Astrocyte of the cerebellum (primary cell): Measurements from ENCODE around the gene TENT5A.

ENCODE experiments used
- DNase-seq: peaks from one replicate; pipeline ENCODE4 v3.0.0-alpha.2; 2011; ENCODE audit warnings: low read depth
- H3K4me3 ChIP-seq: 2 replicates; pipeline ENCODE4 v1.5.1; 2011; ENCODE audit warnings: mild to moderate bottlenecking, low read depth, low read length, moderate library complexity
- CTCF ChIP-seq: IDR thresholded peaks from 2 replicates; pipeline ENCODE4 v1.5.1; 2012; ENCODE audit warnings: low read length, low read depth, moderate library complexity, mild to moderate bottlenecking; ENCODE audit errors: missing control alignments
- in situ Hi-C: cut with HindIII; loops from 2 replicates; pipeline ENCODE4 v1.10.0; 2017; ENCODE audit warnings: low sequenced_read_pairs

TENT5A gene

DNA sequence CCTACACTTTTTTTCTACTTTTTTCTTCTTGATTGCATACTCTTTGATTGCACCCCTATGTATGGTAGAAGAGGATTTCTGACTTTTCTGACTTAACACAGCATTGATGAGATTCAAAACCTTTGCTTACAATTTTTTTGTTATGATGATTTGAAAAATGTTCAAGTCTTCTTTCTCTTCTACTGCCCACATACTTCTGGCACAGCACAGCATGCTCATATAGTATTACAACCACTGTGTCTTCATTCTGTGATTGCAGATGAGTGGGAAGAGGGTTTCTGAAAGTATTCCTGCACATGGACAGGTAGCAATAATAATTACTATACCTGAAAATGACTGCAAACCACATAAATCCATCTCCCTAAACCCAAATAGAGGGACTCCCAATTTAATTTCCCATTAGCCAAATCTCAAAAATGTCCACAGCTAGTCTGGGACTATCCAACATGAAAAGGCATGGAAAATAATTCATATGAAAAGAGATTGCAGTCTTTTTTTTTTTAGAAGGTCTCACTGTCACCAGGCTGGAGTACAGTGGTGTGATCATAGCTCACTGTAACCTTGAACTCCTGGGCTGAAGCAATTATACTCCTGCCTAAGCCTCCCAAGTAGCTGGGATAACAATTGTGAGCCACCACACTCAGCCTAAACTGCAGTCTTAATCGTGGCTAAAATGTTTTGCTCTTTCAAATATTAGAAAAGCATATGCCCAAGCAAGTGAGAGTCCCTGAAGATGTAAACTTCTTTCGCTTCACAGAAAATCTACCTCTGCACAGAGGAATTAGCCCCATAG is 15.9 kb upstream of the TENT5A start:
- no peak overlapping the region for H3K4me3 ChIP-seq
- in situ Hi-C loops, result no loop called here
- no peak for TF ChIP-seq CTCF
- DNase-seq, result no peak

DNA sequence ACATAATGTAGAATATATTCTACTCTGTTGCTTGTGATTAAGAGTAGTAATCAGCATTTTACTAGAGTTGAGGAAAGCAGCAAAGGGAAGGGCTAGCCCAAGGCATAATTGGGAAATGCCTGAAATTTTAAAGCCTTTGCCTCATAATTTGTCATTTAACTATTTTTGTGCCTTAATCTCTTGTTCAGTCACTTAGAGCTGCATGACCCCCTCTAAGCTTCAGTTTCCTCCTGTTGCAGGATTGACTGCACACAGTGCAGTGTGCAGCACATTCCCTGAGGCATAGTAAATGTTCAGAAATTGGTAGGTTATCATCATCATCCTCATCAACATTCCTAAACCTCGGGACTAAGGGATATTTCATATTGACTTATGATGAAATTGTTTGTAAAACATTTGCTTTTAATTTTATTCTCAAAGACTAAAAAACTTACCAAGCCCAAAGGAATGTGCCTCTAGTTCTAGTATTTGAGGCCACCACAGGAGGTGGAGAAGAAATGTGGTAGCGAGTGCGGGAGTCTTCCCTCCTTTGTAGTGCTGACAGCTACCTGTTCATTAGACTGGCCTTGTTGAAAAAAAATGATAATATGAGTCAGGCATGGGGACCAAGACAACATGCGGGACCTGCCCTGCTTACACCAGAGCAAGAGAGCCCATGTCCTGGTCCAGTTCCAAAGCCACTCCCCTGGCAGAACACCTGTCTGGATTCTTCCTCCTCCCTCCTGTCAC is 14.8 kb upstream of the TENT5A start:
- H3K4me3 ChIP-seq, result no peak overlapping the region
- in situ Hi-C loops, result no loop called here
- no peak for DNase-seq
- TF ChIP-seq CTCF, result no peak

GRCh38 chr6:81766482-81767069 is 14.1 kb upstream of the TENT5A start:
- in situ Hi-C loops, result no loop called here
- H3K4me3 ChIP-seq, result no peak overlapping the region
- no peak for TF ChIP-seq CTCF
- DNase-seq, result peak; percentile 93

DNA sequence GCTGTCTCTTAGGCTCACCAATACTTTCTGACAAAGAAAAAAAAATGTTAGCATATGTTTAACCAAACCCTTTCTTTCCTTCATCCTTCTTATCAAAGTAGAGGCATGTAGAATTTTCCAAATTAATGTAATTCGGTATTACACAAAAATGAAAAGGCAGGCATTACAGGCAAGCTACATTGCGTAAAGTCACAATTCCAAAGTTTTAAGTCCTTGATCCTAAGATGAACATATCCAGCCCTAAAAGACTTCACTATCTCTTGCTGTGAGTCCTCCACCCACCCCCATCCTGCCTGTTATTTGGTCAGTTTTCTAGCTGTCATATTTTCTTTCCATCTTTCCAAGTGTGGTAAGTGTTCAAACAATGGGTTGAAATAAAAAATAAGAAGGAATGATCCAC is 12.1 kb upstream of the TENT5A start:
- H3K4me3 ChIP-seq, result no peak overlapping the region
- no peak for TF ChIP-seq CTCF
- in situ Hi-C loops, result no loop called here
- DNase-seq, result no peak

DNA sequence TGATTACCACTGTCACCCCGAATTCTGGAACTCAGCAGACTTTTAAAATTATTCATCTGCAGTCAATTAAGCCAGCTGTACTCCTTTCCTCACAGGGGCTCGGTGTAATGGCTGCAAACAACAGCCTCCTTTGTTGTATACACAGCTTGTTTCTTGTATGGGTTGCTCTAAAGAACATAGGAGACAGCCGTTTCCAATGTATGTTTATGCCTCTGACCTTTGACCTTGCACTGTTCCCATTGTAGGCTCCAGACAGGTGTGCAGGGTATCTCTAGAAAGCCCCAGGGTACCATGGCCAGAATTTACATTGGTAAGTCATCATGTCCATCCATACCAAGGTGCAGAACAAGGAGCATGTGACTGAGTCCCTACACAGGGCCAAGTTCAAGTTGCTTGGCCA is 11.5 kb upstream of the TENT5A start:
- H3K4me3 ChIP-seq, result no peak overlapping the region
- no peak for DNase-seq
- no peak for TF ChIP-seq CTCF
- in situ Hi-C loops, result no loop called here

DNA sequence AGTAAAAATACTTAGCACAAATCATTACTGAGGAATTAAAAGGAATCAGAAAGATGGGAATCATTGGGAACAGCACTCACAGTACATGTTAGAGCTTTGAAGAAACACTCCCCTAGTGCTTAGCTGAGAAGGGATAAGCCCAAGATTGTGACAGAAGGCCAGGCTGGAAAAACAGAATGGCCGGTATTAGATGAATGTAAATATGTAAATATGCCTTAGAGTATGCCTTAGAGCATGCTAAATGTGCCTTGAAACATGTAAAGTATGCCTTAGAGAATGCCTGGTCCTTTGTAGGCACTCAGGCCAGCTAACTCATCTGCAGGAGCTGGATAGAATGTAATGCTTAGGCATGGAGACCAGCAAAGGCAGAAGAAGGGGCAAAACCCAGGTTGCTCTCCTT is 10.6 kb upstream of the TENT5A start:
- TF ChIP-seq CTCF, result no peak
- no peak overlapping the region for H3K4me3 ChIP-seq
- DNase-seq, result no peak
- in situ Hi-C loops, result no loop called here
